ENCODE results near the gene STAM. TPM values are rescaled to one million over a fixed set of nuclear protein-coding genes. Genes with fewer than 3 reads are reported as not detected.

The STAM gene
- total and polyA plus RNA-seq, 9 of the 15 experiments (the other 6 are each of a cell fraction or from before 2014, with no cell fraction given), result 13.8 to 33.5 (median 26.4) TPM

DNA sequence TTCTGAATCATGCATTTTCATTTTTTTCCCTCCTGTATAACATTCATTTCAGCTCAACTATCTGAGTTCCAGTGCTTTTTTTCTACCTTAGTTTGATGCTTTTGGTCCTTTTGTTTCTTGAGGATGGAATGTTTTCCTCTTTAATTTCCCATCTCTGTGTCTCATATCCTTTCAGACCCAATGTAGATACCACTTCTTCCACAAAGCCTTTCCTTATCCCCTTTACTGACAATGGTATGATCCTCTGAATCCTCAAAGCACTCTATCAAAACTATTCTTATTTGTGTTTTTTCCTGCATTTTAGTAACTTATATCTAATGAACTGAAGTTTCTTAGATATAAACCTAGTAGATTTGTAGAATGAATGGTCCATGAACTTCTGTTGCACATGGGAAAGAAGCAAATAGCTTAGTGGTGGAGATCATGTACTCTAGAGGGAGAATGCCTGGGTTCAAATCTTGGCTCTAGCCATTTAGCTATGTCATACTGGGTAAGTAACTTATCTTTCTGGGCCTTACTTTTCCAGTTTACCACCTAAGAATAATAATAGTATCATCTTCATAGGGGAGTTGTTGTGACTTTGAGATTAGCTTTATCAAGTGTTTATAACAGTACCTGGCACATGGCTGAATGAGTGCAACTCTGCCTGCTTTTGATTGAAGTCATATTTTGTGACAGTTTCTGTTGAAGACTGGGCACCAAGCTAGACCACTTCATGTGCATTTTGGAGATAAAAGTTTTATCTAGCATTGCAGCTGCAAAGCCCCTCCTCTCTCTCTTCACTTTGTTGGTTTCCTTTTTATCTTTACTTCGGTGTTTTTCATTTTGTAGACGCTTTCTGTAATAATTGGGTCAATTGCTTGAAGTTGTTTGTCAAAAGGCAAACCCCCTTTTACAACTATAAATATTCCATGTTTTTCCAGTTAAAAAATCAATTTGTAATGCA is 18.5 kb downstream of the STAM start (continued):
- TF ChIP-seq, protein P1, sequence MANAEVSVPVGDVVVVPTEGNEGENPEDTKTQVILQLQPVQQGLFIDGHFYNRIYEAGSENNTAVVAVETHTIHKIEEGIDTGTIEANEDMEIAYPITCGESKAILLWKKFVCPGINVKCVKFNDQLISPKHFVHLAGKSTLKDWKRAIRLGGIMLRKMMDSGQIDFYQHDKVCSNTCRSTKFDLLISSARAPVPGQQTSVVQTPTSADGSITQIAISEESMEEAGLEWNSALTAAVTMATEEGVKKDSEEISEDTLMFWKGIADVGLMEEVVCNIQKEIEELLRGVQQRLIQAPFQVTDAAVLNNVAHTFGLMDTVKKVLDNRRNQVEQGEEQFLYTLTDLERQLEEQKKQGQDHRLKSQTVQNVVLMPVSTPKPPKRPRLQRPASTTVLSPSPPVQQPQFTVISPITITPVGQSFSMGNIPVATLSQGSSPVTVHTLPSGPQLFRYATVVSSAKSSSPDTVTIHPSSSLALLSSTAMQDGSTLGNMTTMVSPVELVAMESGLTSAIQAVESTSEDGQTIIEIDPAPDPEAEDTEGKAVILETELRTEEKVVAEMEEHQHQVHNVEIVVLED (CRISPR knock-in tag; IDR thresholded peaks at IDR 0.05), result 0 out of 2 replicates have a peak, but pooled peaks have one; percentile 20
- TF ChIP-seq ZFX (CRISPR knock-in tag; IDR thresholded peaks at IDR 0.05), result no peak; the same call in 1 of the 2 replicates
- TF ChIP-seq TAL1 (IDR thresholded peaks at IDR 0.05), result peak; percentile 99
- no peak for TF ChIP-seq ZNF133 (CRISPR knock-in tag; IDR thresholded peaks at IDR 0.05)
- no peak for TF ChIP-seq CCAR2 (IDR thresholded peaks at IDR 0.05; ENCODE audit: low read depth, low read length)
- no peak for TF ChIP-seq ZNF124 (CRISPR knock-in tag; IDR thresholded peaks at IDR 0.05)
- TF ChIP-seq, protein P2, sequence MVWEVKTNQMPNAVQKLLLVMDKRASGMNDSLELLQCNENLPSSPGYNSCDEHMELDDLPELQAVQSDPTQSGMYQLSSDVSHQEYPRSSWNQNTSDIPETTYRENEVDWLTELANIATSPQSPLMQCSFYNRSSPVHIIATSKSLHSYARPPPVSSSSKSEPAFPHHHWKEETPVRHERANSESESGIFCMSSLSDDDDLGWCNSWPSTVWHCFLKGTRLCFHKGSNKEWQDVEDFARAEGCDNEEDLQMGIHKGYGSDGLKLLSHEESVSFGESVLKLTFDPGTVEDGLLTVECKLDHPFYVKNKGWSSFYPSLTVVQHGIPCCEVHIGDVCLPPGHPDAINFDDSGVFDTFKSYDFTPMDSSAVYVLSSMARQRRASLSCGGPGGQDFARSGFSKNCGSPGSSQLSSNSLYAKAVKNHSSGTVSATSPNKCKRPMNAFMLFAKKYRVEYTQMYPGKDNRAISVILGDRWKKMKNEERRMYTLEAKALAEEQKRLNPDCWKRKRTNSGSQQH (CRISPR knock-in tag; IDR thresholded peaks at IDR 0.05), result peak; percentile 15; the same call in 1 of the 2 replicates
- peak; percentile 94 for TF ChIP-seq NCOA1 (IDR thresholded peaks at IDR 0.05; ENCODE audit: low read depth)
- peak; percentile 89 for TF ChIP-seq ZNF197 (CRISPR knock-in tag; IDR thresholded peaks at IDR 0.05; ENCODE audit: low read depth)
- TF ChIP-seq, protein P3, sequence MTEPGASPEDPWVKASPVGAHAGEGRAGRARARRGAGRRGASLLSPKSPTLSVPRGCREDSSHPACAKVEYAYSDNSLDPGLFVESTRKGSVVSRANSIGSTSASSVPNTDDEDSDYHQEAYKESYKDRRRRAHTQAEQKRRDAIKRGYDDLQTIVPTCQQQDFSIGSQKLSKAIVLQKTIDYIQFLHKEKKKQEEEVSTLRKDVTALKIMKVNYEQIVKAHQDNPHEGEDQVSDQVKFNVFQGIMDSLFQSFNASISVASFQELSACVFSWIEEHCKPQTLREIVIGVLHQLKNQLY (CRISPR knock-in tag; conservative IDR thresholded peaks at IDR 0.05), result no peak
- TF ChIP-seq ELF1 (tag; IDR thresholded peaks at IDR 0.05), result no peak
- no peak for TF ChIP-seq ZNF12 (CRISPR knock-in tag; IDR thresholded peaks at IDR 0.05)
- TF ChIP-seq NFRKB (IDR thresholded peaks at IDR 0.05; ENCODE audit: low read depth), result 0 out of 2 replicates have a peak, but pooled peaks have one; percentile 32
- TF ChIP-seq, protein P4, sequence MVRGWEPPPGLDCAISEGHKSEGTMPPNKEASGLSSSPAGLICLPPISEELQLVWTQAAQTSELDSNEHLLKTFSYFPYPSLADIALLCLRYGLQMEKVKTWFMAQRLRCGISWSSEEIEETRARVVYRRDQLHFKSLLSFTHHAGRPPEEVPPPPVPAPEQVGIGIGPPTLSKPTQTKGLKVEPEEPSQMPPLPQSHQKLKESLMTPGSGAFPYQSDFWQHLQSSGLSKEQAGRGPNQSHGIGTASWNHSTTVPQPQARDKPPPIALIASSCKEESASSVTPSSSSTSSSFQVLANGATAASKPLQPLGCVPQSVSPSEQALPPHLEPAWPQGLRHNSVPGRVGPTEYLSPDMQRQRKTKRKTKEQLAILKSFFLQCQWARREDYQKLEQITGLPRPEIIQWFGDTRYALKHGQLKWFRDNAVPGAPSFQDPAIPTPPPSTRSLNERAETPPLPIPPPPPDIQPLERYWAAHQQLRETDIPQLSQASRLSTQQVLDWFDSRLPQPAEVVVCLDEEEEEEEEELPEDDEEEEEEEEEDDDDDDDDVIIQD (CRISPR knock-in tag; IDR thresholded peaks at IDR 0.05), result no peak
- TF ChIP-seq BRD4 (IDR thresholded peaks at IDR 0.05), result no peak
- TF ChIP-seq ZNF134 (CRISPR knock-in tag; conservative IDR thresholded peaks at IDR 0.05), result peak; percentile 62; the same call in 1 of the 2 replicates
- no peak for TF ChIP-seq SP1 (CRISPR knock-in tag; IDR thresholded peaks at IDR 0.05)
- TF ChIP-seq CAMTA2 (CRISPR knock-in tag; conservative IDR thresholded peaks at IDR 0.05), result no peak
- TF ChIP-seq, protein P5, sequence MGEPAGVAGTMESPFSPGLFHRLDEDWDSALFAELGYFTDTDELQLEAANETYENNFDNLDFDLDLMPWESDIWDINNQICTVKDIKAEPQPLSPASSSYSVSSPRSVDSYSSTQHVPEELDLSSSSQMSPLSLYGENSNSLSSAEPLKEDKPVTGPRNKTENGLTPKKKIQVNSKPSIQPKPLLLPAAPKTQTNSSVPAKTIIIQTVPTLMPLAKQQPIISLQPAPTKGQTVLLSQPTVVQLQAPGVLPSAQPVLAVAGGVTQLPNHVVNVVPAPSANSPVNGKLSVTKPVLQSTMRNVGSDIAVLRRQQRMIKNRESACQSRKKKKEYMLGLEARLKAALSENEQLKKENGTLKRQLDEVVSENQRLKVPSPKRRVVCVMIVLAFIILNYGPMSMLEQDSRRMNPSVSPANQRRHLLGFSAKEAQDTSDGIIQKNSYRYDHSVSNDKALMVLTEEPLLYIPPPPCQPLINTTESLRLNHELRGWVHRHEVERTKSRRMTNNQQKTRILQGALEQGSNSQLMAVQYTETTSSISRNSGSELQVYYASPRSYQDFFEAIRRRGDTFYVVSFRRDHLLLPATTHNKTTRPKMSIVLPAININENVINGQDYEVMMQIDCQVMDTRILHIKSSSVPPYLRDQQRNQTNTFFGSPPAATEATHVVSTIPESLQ (CRISPR knock-in tag; IDR thresholded peaks at IDR 0.05), result no peak
- peak; percentile 98 for TF ChIP-seq TCF3 (CRISPR knock-in tag; IDR thresholded peaks at IDR 0.05)
- TF ChIP-seq KLF16 (IDR thresholded peaks at IDR 0.05), result peak; percentile 98
